ENCODE results near the gene CACHD1. TPM values are rescaled to one million over a fixed set of nuclear protein-coding genes. Genes with fewer than 3 reads are reported as not detected.

CACHD1 gene
- total RNA-seq, 1 donor from 2014 or later = 24.1 TPM

DNA sequence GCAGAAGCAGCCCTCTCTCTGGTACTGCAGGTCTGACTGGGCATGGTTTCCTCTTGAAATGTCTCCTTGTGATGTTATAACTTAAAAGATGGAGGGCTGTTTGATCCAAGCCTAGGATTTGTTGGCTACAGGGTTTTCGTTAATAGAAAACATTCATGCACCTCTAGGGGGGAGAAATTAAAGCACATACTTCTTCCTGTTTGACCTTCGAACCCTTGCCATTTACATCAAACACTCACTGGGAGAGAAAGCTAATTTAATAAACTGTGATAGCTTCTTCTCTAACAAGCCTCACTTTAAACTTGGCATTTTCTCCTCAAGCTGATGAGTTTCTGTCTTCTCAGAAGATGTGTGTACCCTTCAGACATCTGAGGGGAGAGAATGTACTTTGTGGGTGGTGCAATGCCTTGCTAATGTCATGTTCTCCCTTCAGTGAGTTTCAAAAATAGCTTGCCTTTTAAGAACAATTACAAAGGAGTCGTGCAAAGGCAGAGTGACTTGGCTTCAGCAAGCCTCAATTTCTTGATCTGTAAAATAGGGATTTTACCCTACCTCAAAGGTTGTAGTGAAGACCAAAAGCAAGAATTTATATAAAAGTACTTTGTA, 20.4 kb downstream of the CACHD1 start:
- no peak for DNase-seq (ENCODE audit: low spot score in 2 of 2, unreplicated experiment in 2 of 2)
- H3K9me3 Mint-ChIP-seq = no peaks in the 10 kb centered on the region
- H3K4me1 Mint-ChIP-seq = peaks cover 24% of the 10 kb centered on the region
- peaks cover 6% of the 10 kb centered on the region for H3K27me3 Mint-ChIP-seq (ENCODE audit: low read depth)
- H3K36me3 Mint-ChIP-seq = no peaks in the 10 kb centered on the region
- no peak overlapping the region for H3K4me3 Mint-ChIP-seq
- H3K27ac Mint-ChIP-seq = no peak overlapping the region
- TF ChIP-seq, protein P1, sequence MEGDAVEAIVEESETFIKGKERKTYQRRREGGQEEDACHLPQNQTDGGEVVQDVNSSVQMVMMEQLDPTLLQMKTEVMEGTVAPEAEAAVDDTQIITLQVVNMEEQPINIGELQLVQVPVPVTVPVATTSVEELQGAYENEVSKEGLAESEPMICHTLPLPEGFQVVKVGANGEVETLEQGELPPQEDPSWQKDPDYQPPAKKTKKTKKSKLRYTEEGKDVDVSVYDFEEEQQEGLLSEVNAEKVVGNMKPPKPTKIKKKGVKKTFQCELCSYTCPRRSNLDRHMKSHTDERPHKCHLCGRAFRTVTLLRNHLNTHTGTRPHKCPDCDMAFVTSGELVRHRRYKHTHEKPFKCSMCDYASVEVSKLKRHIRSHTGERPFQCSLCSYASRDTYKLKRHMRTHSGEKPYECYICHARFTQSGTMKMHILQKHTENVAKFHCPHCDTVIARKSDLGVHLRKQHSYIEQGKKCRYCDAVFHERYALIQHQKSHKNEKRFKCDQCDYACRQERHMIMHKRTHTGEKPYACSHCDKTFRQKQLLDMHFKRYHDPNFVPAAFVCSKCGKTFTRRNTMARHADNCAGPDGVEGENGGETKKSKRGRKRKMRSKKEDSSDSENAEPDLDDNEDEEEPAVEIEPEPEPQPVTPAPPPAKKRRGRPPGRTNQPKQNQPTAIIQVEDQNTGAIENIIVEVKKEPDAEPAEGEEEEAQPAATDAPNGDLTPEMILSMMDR (IDR thresholded peaks at IDR 0.05; ENCODE audit: unreplicated experiment) = no peak

DNA sequence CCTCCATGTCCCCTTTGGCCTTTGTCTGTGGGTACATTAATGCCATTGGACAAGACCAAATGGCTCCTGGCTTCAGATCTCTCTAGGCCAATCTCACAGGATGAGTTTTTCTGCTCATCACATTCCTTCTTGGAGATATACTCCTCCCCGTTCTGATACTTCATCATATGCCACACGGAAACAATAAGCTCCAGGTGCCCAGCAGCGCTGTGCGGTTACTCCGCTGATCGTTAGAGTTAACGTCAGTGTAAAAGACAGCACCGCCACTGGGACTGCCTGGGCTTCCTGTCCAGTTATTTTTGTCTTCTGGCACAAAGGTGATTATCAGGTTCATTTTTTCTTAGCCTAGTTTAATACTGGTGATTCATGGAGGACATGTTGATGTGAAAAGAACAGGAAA, 22.5 kb downstream of the CACHD1 start:
- Mint-ChIP-seq H3K4me3 (no peak overlapping the region), H3K27me3 (ENCODE audit: low read depth) (no peaks in the 10 kb centered on the region), H3K9me3 (no peaks in the 10 kb centered on the region), H3K27ac (no peak overlapping the region), H3K4me1 (peaks cover 38% of the 10 kb centered on the region), H3K36me3 (no peaks in the 10 kb centered on the region)
- no peak for DNase-seq (ENCODE audit: low spot score in 2 of 2, unreplicated experiment in 2 of 2)
- TF ChIP-seq, protein P1 (IDR thresholded peaks at IDR 0.05; ENCODE audit: unreplicated experiment) = no peak

GRCh38 chr1:64493831-64494230, 23.9 kb downstream of the CACHD1 start:
- H3K27ac Mint-ChIP-seq = no peak overlapping the region
- peaks cover 38% of the 10 kb centered on the region for H3K4me1 Mint-ChIP-seq
- TF ChIP-seq, protein P1 (IDR thresholded peaks at IDR 0.05; ENCODE audit: unreplicated experiment) = no peak
- H3K27me3 Mint-ChIP-seq (ENCODE audit: low read depth) = no peaks in the 10 kb centered on the region
- DNase-seq (ENCODE audit: low spot score in 2 of 2, unreplicated experiment in 2 of 2) = no peak
- no peak overlapping the region for H3K4me3 Mint-ChIP-seq
- no peaks in the 10 kb centered on the region for H3K36me3 Mint-ChIP-seq
- no peaks in the 10 kb centered on the region for H3K9me3 Mint-ChIP-seq

- DNase-seq (ENCODE audit: low spot score in 2 of 2, unreplicated experiment in 2 of 2) = no peak
- no peaks in the 10 kb centered on the region for H3K27me3 Mint-ChIP-seq (ENCODE audit: low read depth)
- no peak overlapping the region for H3K4me3 Mint-ChIP-seq
- H3K36me3 Mint-ChIP-seq = no peaks in the 10 kb centered on the region
- H3K27ac Mint-ChIP-seq = no peak overlapping the region
- H3K4me1 Mint-ChIP-seq = peaks cover 35% of the 10 kb centered on the region
- TF ChIP-seq, protein P1 (IDR thresholded peaks at IDR 0.05; ENCODE audit: unreplicated experiment) = no peak
- H3K9me3 Mint-ChIP-seq = no peaks in the 10 kb centered on the region
Observed at GRCh38 chr1:64494659-64495058, 24.7 kb downstream of the CACHD1 start.

DNA sequence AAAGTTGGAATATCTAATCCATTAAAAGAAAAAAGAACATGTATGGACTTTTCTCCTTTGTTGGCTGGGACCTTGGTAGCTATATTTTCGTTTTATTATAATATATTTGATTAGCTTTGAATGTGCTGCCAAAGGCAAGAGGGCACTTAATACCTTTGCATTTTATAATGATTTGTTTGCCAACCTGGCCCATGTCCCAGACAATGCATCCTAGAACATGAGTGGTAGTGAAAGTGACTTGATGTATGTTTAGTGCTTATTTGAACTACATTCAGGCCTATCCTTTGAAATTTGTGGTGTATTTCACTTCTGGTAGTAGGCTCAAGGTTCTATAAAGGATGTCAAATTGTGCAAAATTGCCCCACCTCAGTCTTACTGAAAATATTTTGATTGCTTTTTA, 25.9 kb downstream of the CACHD1 start:
- no peaks in the 10 kb centered on the region for H3K27me3 Mint-ChIP-seq (ENCODE audit: low read depth)
- no peak overlapping the region for H3K27ac Mint-ChIP-seq
- peaks cover 30% of the 10 kb centered on the region for H3K4me1 Mint-ChIP-seq
- TF ChIP-seq, protein P1 (IDR thresholded peaks at IDR 0.05; ENCODE audit: unreplicated experiment) = no peak
- H3K9me3 Mint-ChIP-seq = no peaks in the 10 kb centered on the region
- H3K4me3 Mint-ChIP-seq = no peak overlapping the region
- no peaks in the 10 kb centered on the region for H3K36me3 Mint-ChIP-seq
- DNase-seq (ENCODE audit: low spot score in 2 of 2, unreplicated experiment in 2 of 2) = no peak

- no peak for DNase-seq (ENCODE audit: low spot score in 2 of 2, unreplicated experiment in 2 of 2)
- H3K36me3 Mint-ChIP-seq = no peaks in the 10 kb centered on the region
- H3K27ac Mint-ChIP-seq = no peak overlapping the region
- TF ChIP-seq, protein P1 (IDR thresholded peaks at IDR 0.05; ENCODE audit: unreplicated experiment) = no peak
- no peaks in the 10 kb centered on the region for H3K9me3 Mint-ChIP-seq
- no peak overlapping the region for H3K4me3 Mint-ChIP-seq
- peaks cover 30% of the 10 kb centered on the region for H3K4me1 Mint-ChIP-seq
- no peaks in the 10 kb centered on the region for H3K27me3 Mint-ChIP-seq (ENCODE audit: low read depth)
Observed at GRCh38 chr1:64496606-64497005, 26.7 kb downstream of the CACHD1 start.
